H9 (cell line): ENCODE measurements around the gene SLC16A14. TPM values are rescaled to one million over a fixed set of nuclear protein-coding genes. Genes with fewer than 3 reads are reported as not detected.

Experiments used
- DNase-seq: peaks from one replicate; pipeline ENCODE4 v3.0.0-alpha.2; 2017
- H2AFZ ChIP-seq: one replicate; pipeline ENCODE4 v1.6.1; 2013; ENCODE audit warnings: mild to moderate bottlenecking, low read length, control low read depth, moderate library complexity
- H2AK5ac ChIP-seq: 2 replicates; pipeline ENCODE4 v1.6.1; 2013; ENCODE audit warnings: low read length, control low read depth, mixed read lengths; ENCODE audit not compliant: insufficient read length
- H2BK120ac ChIP-seq: one replicate; pipeline ENCODE4 v1.6.1; 2013; ENCODE audit warnings: low read depth, mild to moderate bottlenecking, low read length, control low read depth, inconsistent platforms; ENCODE audit not compliant: poor library complexity, severe bottlenecking
- H2BK12ac ChIP-seq: 2 replicates; pipeline ENCODE4 v1.6.1; 2013; ENCODE audit warnings: low read length, control low read depth, mixed read lengths, low read depth; ENCODE audit not compliant: insufficient read length
- H2BK15ac ChIP-seq: 2 replicates; pipeline ENCODE4 v1.6.1; 2013; ENCODE audit warnings: low read depth, low read length, control low read depth
- H2BK20ac ChIP-seq: one replicate; pipeline ENCODE4 v1.6.1; 2013; ENCODE audit warnings: low read depth, mild to moderate bottlenecking, low read length, control low read depth, inconsistent platforms; ENCODE audit not compliant: poor library complexity, severe bottlenecking
- H2BK5ac ChIP-seq: 2 replicates; pipeline ENCODE4 v1.6.1; 2013; ENCODE audit warnings: low read length, control low read depth, mixed read lengths; ENCODE audit not compliant: insufficient read length
- H3K14ac ChIP-seq: 2 replicates; pipeline ENCODE4 v1.6.1; 2013; ENCODE audit warnings: low read length, control low read depth; ENCODE audit not compliant: insufficient read depth
- H3K18ac ChIP-seq: 2 replicates; pipeline ENCODE4 v1.6.1; 2013; ENCODE audit warnings: low read depth, mild to moderate bottlenecking, mixed read lengths, low read length, control low read depth; ENCODE audit not compliant: insufficient read length
- H3K23ac ChIP-seq: 2 replicates; pipeline ENCODE4 v1.6.1; 2013; ENCODE audit warnings: low read length, control low read depth, mixed read lengths, low read depth; ENCODE audit not compliant: insufficient read length
- H3K23me2 ChIP-seq: 2 replicates; pipeline ENCODE4 v1.6.1; 2013; ENCODE audit warnings: low read depth, mild to moderate bottlenecking, mixed read lengths, low read length, control low read depth; ENCODE audit not compliant: insufficient read length, poor library complexity, severe bottlenecking
- H3K27ac ChIP-seq: 2 replicates; pipeline ENCODE4 v1.5.1; 2013; ENCODE audit warnings: low read length, control low read depth, mixed read lengths, low read depth; ENCODE audit not compliant: insufficient read length
- H3K27me3 ChIP-seq: 2 replicates; pipeline ENCODE4 v1.6.1; 2013; ENCODE audit warnings: low read length, control low read depth, inconsistent platforms; ENCODE audit not compliant: insufficient read depth
- H3K4ac ChIP-seq: 2 replicates; pipeline ENCODE4 v1.6.1; 2013; ENCODE audit warnings: low read depth, mild to moderate bottlenecking, control low read depth, inconsistent platforms, low read length, moderate library complexity
- H3K4me1 ChIP-seq: 2 replicates; pipeline ENCODE4 v1.6.1; 2013; ENCODE audit warnings: low read length, control low read depth, inconsistent platforms; ENCODE audit not compliant: insufficient read depth
- H3K4me2 ChIP-seq: 2 replicates; pipeline ENCODE4 v1.6.1; 2013; ENCODE audit warnings: low read length, control low read depth, mixed read lengths; ENCODE audit not compliant: insufficient read length, insufficient read depth
- H3K56ac ChIP-seq: 2 replicates; pipeline ENCODE4 v1.6.1; 2013; ENCODE audit warnings: low read depth, mild to moderate bottlenecking, mixed read lengths, low read length, control low read depth; ENCODE audit not compliant: insufficient read length
- H3K79me1 ChIP-seq: 2 replicates; pipeline ENCODE4 v1.6.1; 2013; ENCODE audit warnings: low read depth, mild to moderate bottlenecking, moderate library complexity, low read length, control low read depth, inconsistent platforms; ENCODE audit not compliant: insufficient read depth, poor library complexity, severe bottlenecking
- H3K79me2 ChIP-seq: 2 replicates; pipeline ENCODE4 v1.6.1; 2013; ENCODE audit warnings: low read length, control low read depth, inconsistent platforms; ENCODE audit not compliant: insufficient read depth
- H3K9ac ChIP-seq: 2 replicates; pipeline ENCODE4 v1.6.1; 2013; ENCODE audit warnings: low read length, control low read depth, mixed read lengths; ENCODE audit not compliant: insufficient read length; ENCODE audit errors: extremely low read depth
- H3K9me3 ChIP-seq: one replicate; pipeline ENCODE4 v1.6.1; 2013; ENCODE audit warnings: low read depth, low read length, inconsistent platforms; ENCODE audit not compliant: control insufficient read depth
- H3T11ph ChIP-seq: one replicate; pipeline ENCODE4 v1.6.1; 2013; ENCODE audit warnings: mild to moderate bottlenecking, low read length, control low read depth, inconsistent platforms
- H4K20me1 ChIP-seq: one replicate; pipeline ENCODE4 v1.6.1; 2013; ENCODE audit not compliant: control insufficient read depth, insufficient read length, insufficient read depth
- H4K5ac ChIP-seq: 2 replicates; pipeline ENCODE4 v1.6.1; 2013; ENCODE audit warnings: low read depth, mild to moderate bottlenecking, mixed read lengths, low read length, control low read depth; ENCODE audit not compliant: insufficient read length
- H4K8ac ChIP-seq: replicated peaks from 2 replicates; pipeline ENCODE4 v1.6.1; 2013; ENCODE audit warnings: low read length, control low read depth, mixed read lengths, low read depth; ENCODE audit not compliant: insufficient read length
- H4K91ac ChIP-seq: 2 replicates; pipeline ENCODE4 v1.6.1; 2013; ENCODE audit warnings: low read depth, mild to moderate bottlenecking, moderate library complexity, mixed read lengths, low read length, control low read depth; ENCODE audit not compliant: insufficient read length
- H3K27ac Mint-ChIP-seq, 3 experiments: 2 replicates in 2 of 3; 3 replicates in 1 of 3; pipeline ENCODE4 v1.8.0; 2020 to 2021; ENCODE audit warnings: mixed read lengths in 3 of 3, mild to moderate bottlenecking in 1 of 3, moderate library complexity in 1 of 3
- H3K27me3 Mint-ChIP-seq: 2 replicates; pipeline ENCODE4 v1.8.0; 2021; ENCODE audit warnings: low read depth, mild to moderate bottlenecking, moderate library complexity, mixed read lengths
- H3K36me3 Mint-ChIP-seq, 3 experiments: 2 replicates in 2 of 3; 3 replicates in 1 of 3; pipeline ENCODE4 v1.8.0; 2020 to 2021; ENCODE audit warnings: low read depth in 3 of 3, mixed read lengths in 3 of 3; ENCODE audit not compliant: insufficient read depth in 1 of 3
- H3K4me1 Mint-ChIP-seq, 2 experiments: 2 replicates each; pipeline ENCODE4 v1.8.0; 2020; ENCODE audit warnings: mixed read lengths in 2 of 2
- H3K4me3 Mint-ChIP-seq, 2 experiments: 2 replicates in 1 of 2; 3 replicates in 1 of 2; pipeline ENCODE4 v1.8.0; 2020 to 2021; ENCODE audit warnings: mild to moderate bottlenecking in 2 of 2, mixed read lengths in 2 of 2, moderate library complexity in 1 of 2
- H3K9me3 Mint-ChIP-seq, 2 experiments: 2 replicates in 1 of 2; 3 replicates in 1 of 2; pipeline ENCODE4 v1.8.0; 2020; ENCODE audit warnings: mild to moderate bottlenecking in 2 of 2, mixed read lengths in 2 of 2, moderate library complexity in 1 of 2
- CTCF ChIP-seq: fragments of 200-600 bp; sonication (generic); conservative IDR thresholded peaks from 3 replicates; pipeline ENCODE4 v1.8.0; 2021; ENCODE audit warnings: antibody characterized with exemption, mild to moderate bottlenecking
- WGBS: extraction: QIAGEN DNeasy Blood & Tissue Kit; methylation state at CpG from one replicate; pipeline ENCODE4 v1.1.7; 2013; ENCODE audit warnings: missing lambda C conversion rate, low lambda C conversion rate, mixed read lengths; ENCODE audit not compliant: insufficient read length; ENCODE audit errors: extremely low coverage; 5-methylcytosine and 5-hydroxymethylcytosine counted together
- total RNA-seq: library from RNA; stranded (reverse); gene quantifications from 2 replicates; pipeline ENCODE4 v1.2.1, GENCODE V29; 2021

The SLC16A14 gene
- total RNA-seq, 1 experiment from 2014 or later, result 0.61 TPM

DNA sequence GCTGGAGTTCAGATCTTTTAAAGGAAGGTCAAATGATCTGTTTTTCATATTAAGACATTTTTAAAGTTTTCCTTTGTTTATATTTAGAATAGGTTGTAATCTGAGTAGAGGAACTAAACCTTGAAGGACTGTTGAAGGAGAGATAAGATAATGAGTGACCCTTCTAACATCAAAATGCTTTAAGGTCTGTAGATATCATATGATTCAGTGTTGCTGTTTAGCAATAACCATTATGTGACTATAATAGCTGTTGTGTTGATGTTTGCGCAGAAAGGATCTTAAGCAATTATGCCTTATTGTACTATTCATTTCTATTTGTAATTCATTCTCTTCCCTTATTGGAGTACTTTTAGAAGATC, 60.0 kb downstream of the SLC16A14 start:
- Histone ChIP-seq H2BK20ac (no peak overlapping the region), H3K14ac (no peak overlapping the region), H4K91ac (no peak overlapping the region), H3K23ac (no peak overlapping the region), H3K79me2 (no peaks in the 10 kb centered on the region; the same call in 1 of the 2 replicates), H3K18ac (no peak overlapping the region), H3K79me1 (no peaks in the 10 kb centered on the region), H3K27ac (no peak overlapping the region), H3K9ac (no peak overlapping the region), H2BK12ac (no peak overlapping the region), H3K23me2 (no peaks in the 10 kb centered on the region), H4K5ac (no peak overlapping the region), H3K9me3 (no peaks in the 10 kb centered on the region), H4K20me1 (no peaks in the 10 kb centered on the region), H3K4ac (no peak overlapping the region), H2BK120ac (no peak overlapping the region), H2AFZ (no peak overlapping the region), H2BK5ac (no peak overlapping the region), H3K4me1 (no peaks in the 10 kb centered on the region), H2BK15ac (no peak overlapping the region), H3K27me3 (no peaks in the 10 kb centered on the region), H3K56ac (no peak overlapping the region), H3T11ph (no peak overlapping the region), H3K4me2 (no peak overlapping the region), H2AK5ac (no peak overlapping the region), H4K8ac (no peak overlapping the region)
- Mint-ChIP-seq H3K4me3 (no peak overlapping the region), H3K27ac (no peak overlapping the region), H3K4me1 (no peaks in the 10 kb centered on the region), H3K27me3 (no peaks in the 10 kb centered on the region; the same call in 1 of the 2 replicates), H3K9me3 (no peaks in the 10 kb centered on the region), H3K36me3 (peaks cover 0 to 8% (median 4%) of the 10 kb centered on the region in 3 experiments; a peak in 5 of 7 replicates)
- no peak for TF ChIP-seq CTCF
- no CpG with 5 or more reads among the region's 1 CpG for WGBS
- no peak for DNase-seq
